Sigmoid colon (tissue), 4 donors: Measurements from ENCODE around the gene SSC4D.

Experiments used
- CTCF ChIP-seq, 4 experiments: fragments of 450-650 bp in 3 of 4; fragments of 200-600 bp in 1 of 4; IDR thresholded peaks; one replicate each; pipeline ENCODE4 v1.5.1; 2016 to 2019; ENCODE audit warnings: antibody characterized with exemption in 4 of 4, mild to moderate bottlenecking in 3 of 4, moderate library complexity in 2 of 4
- EP300 ChIP-seq, 4 donors: sonication (generic); formaldehyde crosslinking; IDR thresholded peaks; one replicate each; pipeline ENCODE4 v1.6.1; 2017; ENCODE audit warnings: antibody characterized with exemption in 4 of 4
- POLR2A ChIP-seq, 2 donors: fragments of 450-650 bp; IDR thresholded peaks; one replicate each; pipeline ENCODE4 v1.6.1; 2016; ENCODE audit warnings: antibody characterized with exemption in 2 of 2, mild to moderate bottlenecking in 2 of 2, moderate library complexity in 2 of 2
- POLR2AphosphoS5 ChIP-seq, 4 donors: sonication (generic); formaldehyde crosslinking; IDR thresholded peaks; one replicate each; pipeline ENCODE4 v1.6.1; 2017; ENCODE audit warnings: antibody characterized with exemption in 4 of 4

- TF ChIP-seq POLR2A (IDR thresholded peaks at IDR 0.05) (no peak), CTCF (IDR thresholded peaks at IDR 0.05) (no peak), POLR2AphosphoS5 (IDR thresholded peaks at IDR 0.05) (no peak), EP300 (IDR thresholded peaks at IDR 0.05) (no peak)
Observed at GRCh38 chr7:76409537-76409936, at the start of gene SSC4D.
